ENCODE results near the gene ACAA1.

DNA sequence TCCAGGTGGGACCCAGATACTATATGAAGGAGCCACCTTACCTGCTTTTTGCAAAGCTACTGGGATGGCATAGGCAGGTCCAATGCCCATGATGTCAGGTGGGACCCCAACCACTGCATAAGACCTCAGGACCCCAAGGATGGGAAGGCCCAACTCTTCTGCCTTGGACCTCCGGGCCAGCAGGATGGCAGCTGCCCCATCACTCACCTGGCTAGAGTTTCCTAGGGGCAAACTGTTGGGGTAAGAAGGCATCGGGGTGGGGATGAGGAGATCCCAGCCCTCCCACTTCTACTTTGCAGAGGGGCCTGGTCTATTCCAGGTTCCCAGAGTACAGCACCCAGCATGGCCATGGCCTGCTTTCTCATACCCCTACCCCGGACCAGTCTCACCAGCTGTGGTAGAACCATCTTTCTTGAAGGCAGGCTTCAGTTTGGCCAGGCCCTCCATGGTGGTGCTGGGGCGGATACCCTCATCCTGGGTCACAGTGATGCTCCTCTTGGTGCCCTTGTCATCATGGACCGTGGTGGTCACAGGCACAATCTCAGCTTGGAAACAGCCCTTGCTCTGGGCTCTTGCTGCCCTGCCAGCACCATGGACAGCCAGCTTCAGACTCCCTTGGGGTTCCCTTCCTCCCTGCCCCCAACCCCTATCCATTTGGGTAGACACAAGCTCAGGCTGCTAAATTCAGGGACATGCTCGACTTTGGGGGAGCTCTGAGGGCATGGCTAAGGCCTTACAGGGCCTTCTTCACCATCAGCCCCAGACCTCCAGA is 10.6 kb downstream of the ACAA1 start:
- TF ChIP-seq, protein P1, sequence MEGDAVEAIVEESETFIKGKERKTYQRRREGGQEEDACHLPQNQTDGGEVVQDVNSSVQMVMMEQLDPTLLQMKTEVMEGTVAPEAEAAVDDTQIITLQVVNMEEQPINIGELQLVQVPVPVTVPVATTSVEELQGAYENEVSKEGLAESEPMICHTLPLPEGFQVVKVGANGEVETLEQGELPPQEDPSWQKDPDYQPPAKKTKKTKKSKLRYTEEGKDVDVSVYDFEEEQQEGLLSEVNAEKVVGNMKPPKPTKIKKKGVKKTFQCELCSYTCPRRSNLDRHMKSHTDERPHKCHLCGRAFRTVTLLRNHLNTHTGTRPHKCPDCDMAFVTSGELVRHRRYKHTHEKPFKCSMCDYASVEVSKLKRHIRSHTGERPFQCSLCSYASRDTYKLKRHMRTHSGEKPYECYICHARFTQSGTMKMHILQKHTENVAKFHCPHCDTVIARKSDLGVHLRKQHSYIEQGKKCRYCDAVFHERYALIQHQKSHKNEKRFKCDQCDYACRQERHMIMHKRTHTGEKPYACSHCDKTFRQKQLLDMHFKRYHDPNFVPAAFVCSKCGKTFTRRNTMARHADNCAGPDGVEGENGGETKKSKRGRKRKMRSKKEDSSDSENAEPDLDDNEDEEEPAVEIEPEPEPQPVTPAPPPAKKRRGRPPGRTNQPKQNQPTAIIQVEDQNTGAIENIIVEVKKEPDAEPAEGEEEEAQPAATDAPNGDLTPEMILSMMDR (IDR thresholded peaks at IDR 0.05; ENCODE audit: low read depth, low read length) = no peak
- TF ChIP-seq, protein P2, sequence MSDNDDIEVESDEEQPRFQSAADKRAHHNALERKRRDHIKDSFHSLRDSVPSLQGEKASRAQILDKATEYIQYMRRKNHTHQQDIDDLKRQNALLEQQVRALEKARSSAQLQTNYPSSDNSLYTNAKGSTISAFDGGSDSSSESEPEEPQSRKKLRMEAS (IDR thresholded peaks at IDR 0.05; ENCODE audit: low read depth, low read length) = no peak
- TF ChIP-seq POLR2A (IDR thresholded peaks at IDR 0.05; ENCODE audit: extremely low read depth, insufficient read length) (no peak), MYC (IDR thresholded peaks at IDR 0.05; ENCODE audit: low read depth, low read length) (no peak)
